Endothelial cell of umbilical vein (primary cell): ENCODE results near the gene VIPR1. TPM values are rescaled to one million over a fixed set of nuclear protein-coding genes. Genes with fewer than 3 reads are reported as not detected.

Experiments
- BruUV-seq: library from RNA; stranded (reverse); fragments of 400-500 nt; replicated peaks from 2 replicates; lab custom pipeline; 2021; lab: Mats Ljungman, UMichigan
- CTCF ChIA-PET: fragments of 300-600, 350-600 bp; sonication (Branson Sonifier 250); formaldehyde crosslinking; loops from one replicate; lab custom pipeline; 2021; ENCODE audit warnings: antibody characterized with exemption, inconsistent platforms; lab: Charles Lee
- POLR2A ChIA-PET: fragments of 300-600, 350-600 bp; sonication (Branson Sonifier 250); formaldehyde crosslinking; loops from one replicate; lab custom pipeline; 2021; ENCODE audit warnings: antibody characterized with exemption, inconsistent platforms; lab: Charles Lee
- DNase-seq: peaks from one replicate; pipeline ENCODE4 v3.0.0-alpha.2; 2011; ENCODE audit warnings: low read depth, low spot score
- FAIRE-seq: peaks from 2 replicates; lab custom pipeline; 2011; peaks lifted over from hg19 to GRCh38; lab: Jason Lieb, UNC
- H2AFZ ChIP-seq: 2 replicates; pipeline ENCODE4 v1.6.0; 2012; ENCODE audit warnings: low read depth, low read length, control low read depth, inconsistent platforms
- H3K27ac ChIP-seq: 2 replicates; pipeline ENCODE4 v1.5.1; 2011; ENCODE audit warnings: low read depth, mild to moderate bottlenecking, control low read depth, low read length, moderate library complexity; ENCODE audit not compliant: insufficient read depth
- H3K27me3 ChIP-seq, 2 experiments: 2 replicates each; pipeline versions ENCODE4 v1.6.0 to v1.6.1; 2011; ENCODE audit warnings: low read length in 2 of 2, mixed read lengths in 1 of 2; ENCODE audit not compliant: control insufficient read depth in 2 of 2, insufficient read depth in 2 of 2
- H3K36me3 ChIP-seq, 2 experiments: 2 replicates in 1 of 2; 3 replicates in 1 of 2; pipeline ENCODE4 v1.5.1; 2011; ENCODE audit warnings: low read length in 2 of 2, mild to moderate bottlenecking in 1 of 2, moderate library complexity in 1 of 2; ENCODE audit not compliant: control insufficient read depth in 2 of 2, insufficient read depth in 2 of 2; ENCODE audit errors: extremely low read depth in 1 of 2
- H3K4me1 ChIP-seq: 3 replicates; pipeline ENCODE4 v1.5.1; 2011; ENCODE audit warnings: mild to moderate bottlenecking, low read length; ENCODE audit not compliant: control insufficient read depth, insufficient read depth; ENCODE audit errors: extremely low read depth
- H3K4me2 ChIP-seq: 2 replicates; pipeline ENCODE4 v1.6.1; 2011; ENCODE audit warnings: low read length, control low read depth, mixed read lengths; ENCODE audit not compliant: insufficient read depth
- H3K4me3 ChIP-seq, 3 experiments: fragments of 200-600 bp in 1 of 3; sonication (generic), shearing (Covaris generic) in 1 of 3; replicated peaks in 1 of 3; 2 replicates each; pipeline ENCODE4 v1.5.1; 2011 to 2016; ENCODE audit warnings: control low read depth in 3 of 3, low read length in 3 of 3, mild to moderate bottlenecking in 2 of 3, inconsistent platforms in 1 of 3, low read depth in 1 of 3, moderate library complexity in 1 of 3; ENCODE audit not compliant: insufficient read depth in 1 of 3
- H3K79me2 ChIP-seq: 2 replicates; pipeline ENCODE4 v1.6.0; 2012; ENCODE audit warnings: low read length, inconsistent platforms; ENCODE audit not compliant: control insufficient read depth, insufficient read depth
- H3K9ac ChIP-seq: replicated peaks from 2 replicates; pipeline ENCODE3; 2011; ENCODE audit warnings: low read length, control low read depth; ENCODE audit not compliant: insufficient read depth; ENCODE audit errors: extremely low read depth
- H3K9me1 ChIP-seq: replicated peaks from 3 replicates; pipeline ENCODE4 v1.6.0; 2011; ENCODE audit warnings: mild to moderate bottlenecking, low read length; ENCODE audit not compliant: control insufficient read depth, insufficient read depth; ENCODE audit errors: extremely low read depth
- H3K9me3 ChIP-seq: replicated peaks from 2 replicates; pipeline ENCODE4 v1.5.1; 2012; ENCODE audit warnings: low read length, inconsistent platforms; ENCODE audit not compliant: control insufficient read depth, insufficient read depth
- H4K20me1 ChIP-seq: replicated peaks from 2 replicates; pipeline ENCODE3; 2011; ENCODE audit warnings: mild to moderate bottlenecking, low read length; ENCODE audit not compliant: control insufficient read depth, insufficient read depth; ENCODE audit errors: extremely low read depth
- EZH2 ChIP-seq: IDR thresholded peaks from 2 replicates; pipeline ENCODE4 v1.6.1; 2012; ENCODE audit warnings: borderline replicate concordance, low read depth, mild to moderate bottlenecking, moderate library complexity, low read length, inconsistent platforms; ENCODE audit not compliant: severe bottlenecking
- FOS ChIP-seq: IDR thresholded peaks from 2 replicates; pipeline ENCODE4 v1.6.1; 2011; ENCODE audit warnings: mild to moderate bottlenecking, low read length, moderate library complexity, borderline replicate concordance; ENCODE audit not compliant: insufficient read depth
- GATA2 ChIP-seq: IDR thresholded peaks from 2 replicates; pipeline ENCODE4 v1.7.0; 2011; ENCODE audit warnings: low read depth, mild to moderate bottlenecking, moderate library complexity, mixed read lengths, low read length; ENCODE audit not compliant: insufficient read length, insufficient read depth
- JUN ChIP-seq: IDR thresholded peaks from 2 replicates; pipeline ENCODE4 v1.6.1; 2011; ENCODE audit warnings: borderline replicate concordance, low read depth; ENCODE audit not compliant: insufficient read length, insufficient read depth
- MYC ChIP-seq: IDR thresholded peaks from one replicate; pipeline ENCODE4 v1.6.1; 2011; ENCODE audit warnings: mild to moderate bottlenecking, low read depth, low read length
- POLR2A ChIP-seq: IDR thresholded peaks from 2 replicates; pipeline ENCODE4 v1.6.1; 2012; ENCODE audit warnings: low read depth, mild to moderate bottlenecking, control low read depth, low read length
- POLR2AphosphoS5 ChIP-seq: IDR thresholded peaks from 2 replicates; pipeline ENCODE4 v1.6.1; 2012; ENCODE audit warnings: low read depth, mild to moderate bottlenecking, control low read depth, low read length, moderate library complexity; ENCODE audit not compliant: insufficient read depth
- dilution Hi-C: fragments of 300-500 bp; cut with MboI; formaldehyde crosslinking; loops from one replicate; pipeline ENCODE4 v1.15.0; 2019; ENCODE audit warnings: low sequenced_read_pairs; ENCODE audit not compliant: extremely low pct_ligation_motif_present
- intact Hi-C: fragments of 100-400 bp; cut with micrococcal nuclease; formaldehyde crosslinking; loops from one replicate; pipeline ENCODE4 v1.10.0; 2022
- polyA plus RNA-seq, 4 experiments: library from polyadenylated mRNA; depleted of rRNA in 3 of 4; stranded (reverse) in 3 of 4; unstranded in 1 of 4; fragments of >200 nt; gene quantifications; 2 replicates each; pipeline versions ENCODE4 v1.2.1 to v1.2.3, GENCODE V29; 2011 to 2012; ENCODE audit warnings: missing spikeins in 1 of 4
- total RNA-seq: library from RNA; stranded (reverse); gene quantifications from 2 replicates; pipeline ENCODE4 v1.2.3, GENCODE V29; 2021
- TF ChIP-seq, protein P1 (sequence below): IDR thresholded peaks from 2 replicates; pipeline ENCODE4 v1.6.1; 2011; ENCODE audit not compliant: insufficient read depth, insufficient read length
- TF ChIP-seq, protein P2 (sequence below), 2 donors: IDR thresholded peaks; 1 replicate in 1 of 2; 2 replicates in 1 of 2; pipeline ENCODE4 v1.5.1; 2011; ENCODE audit warnings: low read length in 2 of 2, mild to moderate bottlenecking in 2 of 2, moderate library complexity in 2 of 2, control low read depth in 1 of 2, inconsistent platforms in 1 of 2, low read depth in 1 of 2; ENCODE audit not compliant: insufficient read depth in 1 of 2; ENCODE audit errors: extremely low read depth in 1 of 2

The VIPR1 gene
- total and polyA plus RNA-seq, 2 donors (not counting 3 experiments of a cell fraction or from before 2014, with no cell fraction given): 3.8 to 4.7 TPM

DNA sequence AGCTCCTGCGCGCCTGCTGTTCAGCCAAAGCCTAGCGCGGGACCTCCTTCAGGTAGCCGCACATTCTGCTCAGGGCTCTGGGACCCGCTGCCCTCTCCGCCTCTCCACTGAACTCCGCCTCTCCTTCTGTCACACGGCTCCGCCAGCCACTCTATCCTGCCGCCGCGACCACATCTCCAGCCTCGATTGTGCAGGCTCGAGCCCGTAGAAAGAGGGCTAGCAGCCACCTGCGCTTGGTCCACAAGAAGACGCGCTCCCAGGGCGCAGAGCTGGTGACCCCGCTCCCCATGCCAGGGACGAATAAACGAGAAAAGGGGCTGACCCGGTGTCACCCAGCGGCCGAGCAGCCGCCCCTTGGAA lies 1.1 kb upstream of the VIPR1 start:
- intact Hi-C loops (loop anchor here (1.0 kb wide), 2 partner anchors 35 to 39 kb away; no protein-coding TSS in a partner anchor), dilution Hi-C loops (no loop called here)
- ChIA-PET CTCF (interaction anchor here (0.8 to 3.2 kb wide), 18 partner anchors 10 to 272 kb away, joined by 3 to 31 read pairs (median 5); no protein-coding TSS in a partner anchor), POLR2A (interaction anchor here (1.1 to 2.2 kb wide), 2 partner anchors 11 to 28 kb away, joined by 3 to 9 read pairs; no protein-coding TSS in a partner anchor)
- Histone ChIP-seq H3K4me1 (peaks cover 6% of the 10 kb centered on the region), H3K4me2 (no peak overlapping the region), H3K27me3 (peaks cover 6 to 10% of the 10 kb centered on the region in 2 experiments), H3K27ac (no peak overlapping the region), H3K9ac (no peak overlapping the region), H3K9me3 (no peaks in the 10 kb centered on the region), H2AFZ (no peak overlapping the region), H3K9me1 (no peaks in the 10 kb centered on the region), H3K36me3 (no peaks in the 10 kb centered on the region), H4K20me1 (no peaks in the 10 kb centered on the region), H3K4me3 (no peak overlapping the region), H3K79me2 (no peaks in the 10 kb centered on the region)
- TF ChIP-seq MYC (no peak), POLR2A (no peak), POLR2AphosphoS5 (no peak), FOS (no peak), GATA2 (no peak), JUN (no peak), EZH2 (no peak)
- TF ChIP-seq, protein P1, sequence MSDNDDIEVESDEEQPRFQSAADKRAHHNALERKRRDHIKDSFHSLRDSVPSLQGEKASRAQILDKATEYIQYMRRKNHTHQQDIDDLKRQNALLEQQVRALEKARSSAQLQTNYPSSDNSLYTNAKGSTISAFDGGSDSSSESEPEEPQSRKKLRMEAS: no peak
- TF ChIP-seq, protein P2, sequence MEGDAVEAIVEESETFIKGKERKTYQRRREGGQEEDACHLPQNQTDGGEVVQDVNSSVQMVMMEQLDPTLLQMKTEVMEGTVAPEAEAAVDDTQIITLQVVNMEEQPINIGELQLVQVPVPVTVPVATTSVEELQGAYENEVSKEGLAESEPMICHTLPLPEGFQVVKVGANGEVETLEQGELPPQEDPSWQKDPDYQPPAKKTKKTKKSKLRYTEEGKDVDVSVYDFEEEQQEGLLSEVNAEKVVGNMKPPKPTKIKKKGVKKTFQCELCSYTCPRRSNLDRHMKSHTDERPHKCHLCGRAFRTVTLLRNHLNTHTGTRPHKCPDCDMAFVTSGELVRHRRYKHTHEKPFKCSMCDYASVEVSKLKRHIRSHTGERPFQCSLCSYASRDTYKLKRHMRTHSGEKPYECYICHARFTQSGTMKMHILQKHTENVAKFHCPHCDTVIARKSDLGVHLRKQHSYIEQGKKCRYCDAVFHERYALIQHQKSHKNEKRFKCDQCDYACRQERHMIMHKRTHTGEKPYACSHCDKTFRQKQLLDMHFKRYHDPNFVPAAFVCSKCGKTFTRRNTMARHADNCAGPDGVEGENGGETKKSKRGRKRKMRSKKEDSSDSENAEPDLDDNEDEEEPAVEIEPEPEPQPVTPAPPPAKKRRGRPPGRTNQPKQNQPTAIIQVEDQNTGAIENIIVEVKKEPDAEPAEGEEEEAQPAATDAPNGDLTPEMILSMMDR (IDR thresholded peaks at IDR 0.05; ENCODE audit: extremely low read depth in 1 of 2, insufficient read depth in 1 of 2, low read depth in 1 of 2, low read length in 2 of 2): no peak
- no TSS peak for BruUV-seq
- FAIRE-seq: no peak
- no peak for DNase-seq
